ENCODE data around the gene MYO3B.

MYO3B gene

DNA sequence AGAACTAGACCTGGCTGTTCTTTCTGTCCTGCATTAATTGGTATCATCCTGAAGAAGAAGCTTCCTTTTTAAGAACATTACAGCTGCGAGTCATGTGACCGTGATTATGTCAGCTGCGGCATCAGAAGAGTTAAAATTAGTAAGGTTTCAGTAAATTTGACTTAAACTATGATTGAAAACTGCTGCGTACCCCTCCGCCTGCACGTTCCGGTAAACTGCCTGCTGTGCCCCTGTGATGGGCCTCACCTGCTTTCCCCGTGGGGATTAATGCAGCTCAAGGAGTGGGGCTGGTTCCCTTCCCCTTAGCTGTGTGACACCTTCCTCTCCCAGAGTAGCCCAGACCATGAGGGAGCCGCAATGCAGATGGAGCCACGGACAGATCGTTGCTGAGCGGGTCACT lies 36.1 kb upstream of the MYO3B start:
- TF ChIP-seq EZH2phosphoT487 (conservative IDR thresholded peaks at IDR 0.05; ENCODE audit: low read length): no peak
- TF ChIP-seq, protein P1, sequence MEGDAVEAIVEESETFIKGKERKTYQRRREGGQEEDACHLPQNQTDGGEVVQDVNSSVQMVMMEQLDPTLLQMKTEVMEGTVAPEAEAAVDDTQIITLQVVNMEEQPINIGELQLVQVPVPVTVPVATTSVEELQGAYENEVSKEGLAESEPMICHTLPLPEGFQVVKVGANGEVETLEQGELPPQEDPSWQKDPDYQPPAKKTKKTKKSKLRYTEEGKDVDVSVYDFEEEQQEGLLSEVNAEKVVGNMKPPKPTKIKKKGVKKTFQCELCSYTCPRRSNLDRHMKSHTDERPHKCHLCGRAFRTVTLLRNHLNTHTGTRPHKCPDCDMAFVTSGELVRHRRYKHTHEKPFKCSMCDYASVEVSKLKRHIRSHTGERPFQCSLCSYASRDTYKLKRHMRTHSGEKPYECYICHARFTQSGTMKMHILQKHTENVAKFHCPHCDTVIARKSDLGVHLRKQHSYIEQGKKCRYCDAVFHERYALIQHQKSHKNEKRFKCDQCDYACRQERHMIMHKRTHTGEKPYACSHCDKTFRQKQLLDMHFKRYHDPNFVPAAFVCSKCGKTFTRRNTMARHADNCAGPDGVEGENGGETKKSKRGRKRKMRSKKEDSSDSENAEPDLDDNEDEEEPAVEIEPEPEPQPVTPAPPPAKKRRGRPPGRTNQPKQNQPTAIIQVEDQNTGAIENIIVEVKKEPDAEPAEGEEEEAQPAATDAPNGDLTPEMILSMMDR (IDR thresholded peaks at IDR 0.05; ENCODE audit: insufficient read depth, low read length, poor library complexity, severe bottlenecking): no peak
- H3F3A ChIP-seq (ENCODE audit: insufficient read depth): no peaks in the 10 kb centered on the region
- H3K9me3 ChIP-seq (ENCODE audit: insufficient read depth, low read length): no peaks in the 10 kb centered on the region
- H3K4me2 ChIP-seq (ENCODE audit: low read depth, low read length, poor library complexity, severe bottlenecking): peak overlapping the region; percentile 6
- no peak overlapping the region for H2AFZ ChIP-seq (ENCODE audit: low read depth, low read length, severe bottlenecking)
- H4K20me1 ChIP-seq (ENCODE audit: low read depth, low read length): no peaks in the 10 kb centered on the region
- H3K79me2 ChIP-seq (ENCODE audit: insufficient read depth, low read length): no peaks in the 10 kb centered on the region
- H3K9me2 ChIP-seq (replicated peaks; ENCODE audit: insufficient read depth, low read length): no peaks in the 10 kb centered on the region
- no peak overlapping the region for H3K4me3 ChIP-seq (ENCODE audit: insufficient read depth, low read length, poor library complexity, severe bottlenecking)
- H3K27me3 ChIP-seq (ENCODE audit: low read length): no peaks in the 10 kb centered on the region
- no peaks in the 10 kb centered on the region for H3K36me3 ChIP-seq (ENCODE audit: low read length)
- H3K27ac ChIP-seq (ENCODE audit: low read depth, low read length): no peak overlapping the region
- H3K9ac ChIP-seq (ENCODE audit: low read length): no peak overlapping the region

DNA sequence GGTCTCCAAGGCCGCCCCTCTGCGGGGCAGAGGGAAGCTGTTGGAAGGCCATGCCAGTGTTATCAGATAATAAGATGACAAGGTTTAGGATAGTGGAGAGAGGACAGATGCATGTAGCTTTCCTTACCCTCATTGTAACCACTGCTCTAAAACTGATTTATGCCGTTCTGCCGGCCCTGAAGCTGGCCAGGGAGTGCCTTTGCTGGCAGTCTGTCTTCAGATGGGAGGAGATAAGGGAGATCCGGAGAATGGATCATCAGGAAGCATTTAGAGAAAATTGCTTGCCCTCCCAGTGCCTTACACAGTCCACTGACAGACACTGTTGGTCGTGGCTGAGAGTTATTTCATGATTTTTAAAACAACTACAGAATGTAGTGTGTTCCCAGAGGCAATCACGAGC lies 35.4 kb upstream of the MYO3B start:
- Histone ChIP-seq H3K4me3 (ENCODE audit: insufficient read depth, low read length, poor library complexity, severe bottlenecking) (no peak overlapping the region), H3K9ac (ENCODE audit: low read length) (no peak overlapping the region), H3K9me3 (ENCODE audit: insufficient read depth, low read length) (no peaks in the 10 kb centered on the region), H3K27ac (ENCODE audit: low read depth, low read length) (no peak overlapping the region), H3K79me2 (ENCODE audit: insufficient read depth, low read length) (no peaks in the 10 kb centered on the region), H3K4me2 (ENCODE audit: low read depth, low read length, poor library complexity, severe bottlenecking) (no peak overlapping the region), H3K36me3 (ENCODE audit: low read length) (no peaks in the 10 kb centered on the region), H3K27me3 (ENCODE audit: low read length) (no peaks in the 10 kb centered on the region), H3F3A (ENCODE audit: insufficient read depth) (no peaks in the 10 kb centered on the region), H2AFZ (ENCODE audit: low read depth, low read length, severe bottlenecking) (no peak overlapping the region), H4K20me1 (ENCODE audit: low read depth, low read length) (no peaks in the 10 kb centered on the region), H3K9me2 (replicated peaks; ENCODE audit: insufficient read depth, low read length) (no peaks in the 10 kb centered on the region)
- no peak for TF ChIP-seq EZH2phosphoT487 (conservative IDR thresholded peaks at IDR 0.05; ENCODE audit: low read length)
- TF ChIP-seq, protein P1 (IDR thresholded peaks at IDR 0.05; ENCODE audit: insufficient read depth, low read length, poor library complexity, severe bottlenecking): no peak

DNA sequence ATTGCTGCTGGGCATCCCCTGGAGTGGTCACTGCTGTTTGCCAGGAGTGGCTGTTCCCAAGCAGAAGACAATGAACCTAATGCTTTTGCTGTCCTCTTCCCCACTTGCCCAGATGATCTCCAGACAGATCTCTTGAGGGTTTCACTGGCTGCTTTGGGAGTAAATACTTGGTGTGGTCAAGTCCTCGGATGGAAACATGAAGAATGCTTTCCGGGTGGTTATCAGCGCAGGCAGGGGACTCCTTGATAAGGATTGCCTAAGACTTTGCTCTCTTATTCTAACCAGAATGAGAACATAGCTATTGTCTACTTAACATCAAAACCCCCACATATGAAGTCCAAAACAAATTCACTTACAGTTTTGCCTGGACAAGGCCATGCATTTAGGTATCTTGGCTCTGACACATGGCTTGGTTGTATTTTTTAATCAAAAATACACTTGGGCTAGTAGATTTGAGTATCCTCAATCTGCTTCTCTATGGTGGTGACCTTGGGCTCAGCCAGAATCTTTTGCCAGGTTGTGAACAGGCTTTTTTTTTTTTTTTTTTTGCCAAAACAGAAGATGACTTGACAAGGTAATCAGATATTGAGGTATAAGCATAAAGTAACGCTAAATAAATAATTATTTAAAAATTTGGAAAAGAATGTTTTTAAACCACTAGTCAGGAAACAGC lies 34.8 kb upstream of the MYO3B start:
- Histone ChIP-seq H3K9me3 (ENCODE audit: insufficient read depth, low read length) (no peaks in the 10 kb centered on the region), H3K27ac (ENCODE audit: low read depth, low read length) (no peak overlapping the region), H3K9me2 (replicated peaks; ENCODE audit: insufficient read depth, low read length) (no peaks in the 10 kb centered on the region), H3K4me2 (ENCODE audit: low read depth, low read length, poor library complexity, severe bottlenecking) (no peak overlapping the region), H2AFZ (ENCODE audit: low read depth, low read length, severe bottlenecking) (no peak overlapping the region), H3K4me3 (ENCODE audit: insufficient read depth, low read length, poor library complexity, severe bottlenecking) (no peak overlapping the region), H3F3A (ENCODE audit: insufficient read depth) (no peaks in the 10 kb centered on the region), H4K20me1 (ENCODE audit: low read depth, low read length) (no peaks in the 10 kb centered on the region), H3K79me2 (ENCODE audit: insufficient read depth, low read length) (no peaks in the 10 kb centered on the region), H3K27me3 (ENCODE audit: low read length) (no peaks in the 10 kb centered on the region), H3K36me3 (ENCODE audit: low read length) (no peaks in the 10 kb centered on the region), H3K9ac (ENCODE audit: low read length) (no peak overlapping the region)
- TF ChIP-seq EZH2phosphoT487 (conservative IDR thresholded peaks at IDR 0.05; ENCODE audit: low read length): no peak

DNA sequence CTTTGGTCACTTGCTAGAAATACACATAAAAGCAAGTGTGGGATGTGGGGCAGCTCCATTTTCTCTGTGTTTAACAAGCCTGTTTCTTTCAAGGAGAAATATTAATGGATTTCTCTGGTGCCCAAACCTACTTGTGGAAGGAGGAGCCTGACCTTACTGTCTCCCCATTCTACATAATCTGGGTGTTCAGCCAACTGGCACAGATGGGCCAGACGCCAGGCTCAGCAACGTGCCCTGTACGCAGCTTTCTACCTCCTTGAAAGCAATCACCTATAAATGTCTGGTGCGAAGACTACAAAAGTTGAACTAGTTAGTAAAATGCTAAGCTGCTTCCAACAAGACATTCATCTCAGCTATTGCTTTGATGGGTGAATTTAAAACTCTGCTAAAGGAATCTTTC lies 33.2 kb upstream of the MYO3B start:
- H3K4me3 ChIP-seq (ENCODE audit: insufficient read depth, low read length, poor library complexity, severe bottlenecking): no peak overlapping the region

More for the DNA sequence above, 33.2 kb upstream of the MYO3B start:
- no peak for TF ChIP-seq EZH2phosphoT487 (conservative IDR thresholded peaks at IDR 0.05; ENCODE audit: low read length)
- TF ChIP-seq, protein P1 (IDR thresholded peaks at IDR 0.05; ENCODE audit: insufficient read depth, low read length, poor library complexity, severe bottlenecking): no peak
- H3K9me2 ChIP-seq (replicated peaks; ENCODE audit: insufficient read depth, low read length): no peaks in the 10 kb centered on the region
- H3K9me3 ChIP-seq (ENCODE audit: insufficient read depth, low read length): no peaks in the 10 kb centered on the region
- H4K20me1 ChIP-seq (ENCODE audit: low read depth, low read length): no peaks in the 10 kb centered on the region
- no peaks in the 10 kb centered on the region for H3K27me3 ChIP-seq (ENCODE audit: low read length)
- H3K27ac ChIP-seq (ENCODE audit: low read depth, low read length): no peak overlapping the region
- no peaks in the 10 kb centered on the region for H3F3A ChIP-seq (ENCODE audit: insufficient read depth)
- H3K79me2 ChIP-seq (ENCODE audit: insufficient read depth, low read length): no peaks in the 10 kb centered on the region
- no peaks in the 10 kb centered on the region for H3K36me3 ChIP-seq (ENCODE audit: low read length)
- no peak overlapping the region for H2AFZ ChIP-seq (ENCODE audit: low read depth, low read length, severe bottlenecking)
- H3K4me2 ChIP-seq (ENCODE audit: low read depth, low read length, poor library complexity, severe bottlenecking): no peak overlapping the region
- no peak overlapping the region for H3K9ac ChIP-seq (ENCODE audit: low read length)

Measured in SU-DHL-6 (cell line).